Measurements from ENCODE around the gene STK26.

STK26 gene

GRCh38 chrX:132077912-132078311, 54.8 kb downstream of the STK26 start:
- Histone ChIP-seq H3K9ac (ENCODE audit: low read depth, low read length) (no peak overlapping the region), H3K36me3 (ENCODE audit: insufficient read depth, low read length) (peaks cover 14% of the 10 kb centered on the region; the same call in 1 of the 2 replicates), H3K79me2 (ENCODE audit: insufficient read depth, low read length) (no peaks in the 10 kb centered on the region), H3K4me3 (ENCODE audit: low read depth in 1 of 2, low read length in 2 of 2) (no peak overlapping the region), H4K20me1 (ENCODE audit: insufficient read depth, low read length) (no peaks in the 10 kb centered on the region), H3K4me2 (ENCODE audit: insufficient read depth, low read length) (no peak overlapping the region), H3K27me3 (ENCODE audit: insufficient read depth, low read length, poor library complexity) (no peaks in the 10 kb centered on the region), H3K27ac (ENCODE audit: low read length) (no peak overlapping the region), H2AFZ (ENCODE audit: low read depth, low read length) (no peak overlapping the region), H3K4me1 (ENCODE audit: insufficient read depth, low read length) (no peaks in the 10 kb centered on the region), H3K9me3 (ENCODE audit: insufficient read depth, low read length, severe bottlenecking) (no peaks in the 10 kb centered on the region)
- TF ChIP-seq CTCF (IDR thresholded peaks at IDR 0.05; ENCODE audit: borderline replicate concordance, extremely low read depth, low read length, poor library complexity, severe bottlenecking) (no peak), EZH2 (IDR thresholded peaks at IDR 0.05; ENCODE audit: borderline replicate concordance, low read depth, low read length, severe bottlenecking) (no peak)
- ATAC-seq (ENCODE audit: insufficient read depth, low read depth) (no peak), DNase-seq (no peak)

DNA sequence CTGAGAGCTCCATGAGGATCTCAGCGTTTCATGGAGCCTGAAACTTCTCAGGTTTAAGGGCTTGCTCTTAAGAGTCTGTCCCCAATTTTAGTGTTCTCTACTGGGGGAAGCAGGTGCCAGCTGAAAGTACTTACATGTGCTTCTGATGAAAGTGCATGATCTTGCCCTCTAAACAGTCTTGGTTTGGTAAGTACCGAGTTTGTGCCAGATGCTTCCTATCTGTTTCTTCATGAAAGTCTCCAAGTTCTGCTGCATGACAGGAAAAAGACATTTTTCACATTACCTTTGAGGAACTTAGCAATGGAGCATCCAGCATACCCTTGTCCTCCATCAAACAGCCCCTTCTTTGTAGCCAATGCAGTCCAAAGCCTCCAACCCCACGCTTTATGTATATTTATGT, 62.7 kb downstream of the STK26 start:
- no peak overlapping the region for H3K27ac ChIP-seq (ENCODE audit: low read length)
- H4K20me1 ChIP-seq (ENCODE audit: insufficient read depth, low read length): no peaks in the 10 kb centered on the region
- no peaks in the 10 kb centered on the region for H3K27me3 ChIP-seq (ENCODE audit: insufficient read depth, low read length, poor library complexity)
- H3K4me3 ChIP-seq (ENCODE audit: low read depth in 1 of 2, low read length in 2 of 2): no peak overlapping the region
- no peak overlapping the region for H3K9ac ChIP-seq (ENCODE audit: low read depth, low read length)
- DNase-seq: no peak
- no peak for ATAC-seq (ENCODE audit: insufficient read depth, low read depth)
- H2AFZ ChIP-seq (ENCODE audit: low read depth, low read length): no peak overlapping the region
- H3K4me2 ChIP-seq (ENCODE audit: insufficient read depth, low read length): no peak overlapping the region
- H3K9me3 ChIP-seq (ENCODE audit: insufficient read depth, low read length, severe bottlenecking): no peaks in the 10 kb centered on the region
- no peaks in the 10 kb centered on the region for H3K4me1 ChIP-seq (ENCODE audit: insufficient read depth, low read length)
- TF ChIP-seq CTCF (IDR thresholded peaks at IDR 0.05; ENCODE audit: borderline replicate concordance, extremely low read depth, low read length, poor library complexity, severe bottlenecking): no peak
- TF ChIP-seq EZH2 (IDR thresholded peaks at IDR 0.05; ENCODE audit: borderline replicate concordance, low read depth, low read length, severe bottlenecking): no peak
- H3K36me3 ChIP-seq (ENCODE audit: insufficient read depth, low read length): no peaks in the 10 kb centered on the region
- no peaks in the 10 kb centered on the region for H3K79me2 ChIP-seq (ENCODE audit: insufficient read depth, low read length)

- Histone ChIP-seq H3K27me3 (ENCODE audit: insufficient read depth, low read length, poor library complexity) (no peaks in the 10 kb centered on the region), H3K27ac (ENCODE audit: low read length) (no peak overlapping the region), H3K4me2 (ENCODE audit: insufficient read depth, low read length) (no peak overlapping the region), H3K4me3 (ENCODE audit: low read depth in 1 of 2, low read length in 2 of 2) (no peak overlapping the region), H3K9me3 (ENCODE audit: insufficient read depth, low read length, severe bottlenecking) (no peaks in the 10 kb centered on the region), H4K20me1 (ENCODE audit: insufficient read depth, low read length) (no peaks in the 10 kb centered on the region), H3K4me1 (ENCODE audit: insufficient read depth, low read length) (no peaks in the 10 kb centered on the region), H3K9ac (ENCODE audit: low read depth, low read length) (no peak overlapping the region), H3K36me3 (ENCODE audit: insufficient read depth, low read length) (no peaks in the 10 kb centered on the region), H3K79me2 (ENCODE audit: insufficient read depth, low read length) (no peaks in the 10 kb centered on the region), H2AFZ (ENCODE audit: low read depth, low read length) (no peak overlapping the region)
- DNase-seq (no peak), ATAC-seq (ENCODE audit: insufficient read depth, low read depth) (no peak)
- TF ChIP-seq EZH2 (IDR thresholded peaks at IDR 0.05; ENCODE audit: borderline replicate concordance, low read depth, low read length, severe bottlenecking) (no peak), CTCF (IDR thresholded peaks at IDR 0.05; ENCODE audit: borderline replicate concordance, extremely low read depth, low read length, poor library complexity, severe bottlenecking) (no peak)
Observed at GRCh38 chrX:132086672-132087071, 63.6 kb downstream of the STK26 start.

GRCh38 chrX:132088864-132089263, 65.8 kb downstream of the STK26 start:
- H3K36me3 ChIP-seq (ENCODE audit: insufficient read depth, low read length): no peaks in the 10 kb centered on the region
- no peak overlapping the region for H3K27ac ChIP-seq (ENCODE audit: low read length)
- no peak overlapping the region for H3K4me3 ChIP-seq (ENCODE audit: low read depth in 1 of 2, low read length in 2 of 2)
- TF ChIP-seq CTCF (IDR thresholded peaks at IDR 0.05; ENCODE audit: borderline replicate concordance, extremely low read depth, low read length, poor library complexity, severe bottlenecking) (no peak), EZH2 (IDR thresholded peaks at IDR 0.05; ENCODE audit: borderline replicate concordance, low read depth, low read length, severe bottlenecking) (no peak)
- H3K27me3 ChIP-seq (ENCODE audit: insufficient read depth, low read length, poor library complexity): no peaks in the 10 kb centered on the region
- DNase-seq: no peak
- H3K4me2 ChIP-seq (ENCODE audit: insufficient read depth, low read length): no peak overlapping the region
- no peak overlapping the region for H3K9ac ChIP-seq (ENCODE audit: low read depth, low read length)
- H3K4me1 ChIP-seq (ENCODE audit: insufficient read depth, low read length): no peaks in the 10 kb centered on the region
- no peak overlapping the region for H2AFZ ChIP-seq (ENCODE audit: low read depth, low read length)
- H4K20me1 ChIP-seq (ENCODE audit: insufficient read depth, low read length): no peaks in the 10 kb centered on the region
- H3K9me3 ChIP-seq (ENCODE audit: insufficient read depth, low read length, severe bottlenecking): no peaks in the 10 kb centered on the region
- ATAC-seq (ENCODE audit: insufficient read depth, low read depth): no peak
- H3K79me2 ChIP-seq (ENCODE audit: insufficient read depth, low read length): no peaks in the 10 kb centered on the region
